Erythroblast (primary cell): Measurements from ENCODE around the gene SPCS2.

Experiments used
- GATA1 ChIP-seq: IDR thresholded peaks from 2 replicates; pipeline ENCODE4 v1.6.1; 2011; ENCODE audit warnings: low read depth, mild to moderate bottlenecking, control low read depth, low read length, moderate library complexity
- POLR2A ChIP-seq: IDR thresholded peaks from 2 replicates; pipeline ENCODE4 v1.6.1; 2011; ENCODE audit warnings: mild to moderate bottlenecking, low read length

- TF ChIP-seq POLR2A: no peak
- TF ChIP-seq GATA1: no peak
Measured at GRCh38 chr11:74978041-74978440, 29.0 kb downstream of the SPCS2 start.
